Measurements from ENCODE around the gene SOX13. TPM values are rescaled to one million over a fixed set of nuclear protein-coding genes. Genes with fewer than 3 reads are reported as not detected.

SOX13 gene
- total RNA-seq, 1 experiment from 2014 or later: 35.6 TPM

GRCh38 chr1:204127597-204128242 lies 54.8 kb downstream of the SOX13 start (continued):
- TF ChIP-seq SIN3A (IDR thresholded peaks at IDR 0.05; ENCODE audit: low read depth): no peak
- peak; percentile 99 for TF ChIP-seq RAD21 (IDR thresholded peaks at IDR 0.05; ENCODE audit: low read depth)
- TF ChIP-seq YY1 (IDR thresholded peaks at IDR 0.05; ENCODE audit: extremely low read depth, insufficient replicate concordance, low read depth, low read length): no peak
- TF ChIP-seq POLR2A (IDR thresholded peaks at IDR 0.05; ENCODE audit: borderline replicate concordance, extremely low read depth, insufficient read depth, insufficient read length): no peak
- TF ChIP-seq, protein P1, sequence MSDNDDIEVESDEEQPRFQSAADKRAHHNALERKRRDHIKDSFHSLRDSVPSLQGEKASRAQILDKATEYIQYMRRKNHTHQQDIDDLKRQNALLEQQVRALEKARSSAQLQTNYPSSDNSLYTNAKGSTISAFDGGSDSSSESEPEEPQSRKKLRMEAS (IDR thresholded peaks at IDR 0.05): no peak

- H2AFZ ChIP-seq (ENCODE audit: low read depth, low read length, poor library complexity, severe bottlenecking): no peak overlapping the region
- H3K4me2 ChIP-seq (ENCODE audit: low read length): peak overlapping the region; percentile 63
- POLR2A ChIA-PET: interaction anchor here (1.3 to 2.4 kb wide), 4 partner anchors 9 to 268 kb away, joined by 4 to 14 read pairs (median 7); partner anchors contain the start of gene SNRPE
- H3K27me3 ChIP-seq (ENCODE audit: insufficient read depth, low read length): no peaks in the 10 kb centered on the region
- RAD21 ChIA-PET (ENCODE audit: low non-redundant PET in 1 of 2, low total read pairs in 2 of 2, uncharacterized antibody in 2 of 2, unreplicated experiment in 2 of 2): interaction anchor here (1.0 to 1.8 kb wide), 4 partner anchors 48 to 258 kb away, joined by 3 to 14 read pairs (median 8); no protein-coding TSS in a partner anchor
- no peak for TF ChIP-seq EZH2 (IDR thresholded peaks at IDR 0.05)
- TF ChIP-seq, protein P2, sequence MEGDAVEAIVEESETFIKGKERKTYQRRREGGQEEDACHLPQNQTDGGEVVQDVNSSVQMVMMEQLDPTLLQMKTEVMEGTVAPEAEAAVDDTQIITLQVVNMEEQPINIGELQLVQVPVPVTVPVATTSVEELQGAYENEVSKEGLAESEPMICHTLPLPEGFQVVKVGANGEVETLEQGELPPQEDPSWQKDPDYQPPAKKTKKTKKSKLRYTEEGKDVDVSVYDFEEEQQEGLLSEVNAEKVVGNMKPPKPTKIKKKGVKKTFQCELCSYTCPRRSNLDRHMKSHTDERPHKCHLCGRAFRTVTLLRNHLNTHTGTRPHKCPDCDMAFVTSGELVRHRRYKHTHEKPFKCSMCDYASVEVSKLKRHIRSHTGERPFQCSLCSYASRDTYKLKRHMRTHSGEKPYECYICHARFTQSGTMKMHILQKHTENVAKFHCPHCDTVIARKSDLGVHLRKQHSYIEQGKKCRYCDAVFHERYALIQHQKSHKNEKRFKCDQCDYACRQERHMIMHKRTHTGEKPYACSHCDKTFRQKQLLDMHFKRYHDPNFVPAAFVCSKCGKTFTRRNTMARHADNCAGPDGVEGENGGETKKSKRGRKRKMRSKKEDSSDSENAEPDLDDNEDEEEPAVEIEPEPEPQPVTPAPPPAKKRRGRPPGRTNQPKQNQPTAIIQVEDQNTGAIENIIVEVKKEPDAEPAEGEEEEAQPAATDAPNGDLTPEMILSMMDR (IDR thresholded peaks at IDR 0.05 in 2 of 3, conservative IDR thresholded peaks at IDR 0.05 in 1 of 3; ENCODE audit: borderline replicate concordance in 1 of 3, insufficient read depth in 1 of 3, low read depth in 2 of 3, low read length in 2 of 3): no peak
- no peak for TF ChIP-seq TCF7L2 (IDR thresholded peaks at IDR 0.05; ENCODE audit: borderline replicate concordance, extremely low read depth, insufficient read depth, insufficient read length)
- TF ChIP-seq ZFX (IDR thresholded peaks at IDR 0.05): no peak
- TF ChIP-seq FOSL1 (IDR thresholded peaks at IDR 0.05; ENCODE audit: low read depth): no peak
- no peak for TF ChIP-seq REST (IDR thresholded peaks at IDR 0.05; ENCODE audit: low read depth)
- TF ChIP-seq RAD21 (IDR thresholded peaks at IDR 0.05; ENCODE audit: low read depth): no peak
- no peak for TF ChIP-seq SP1 (IDR thresholded peaks at IDR 0.05; ENCODE audit: low read depth)
- no peak for TF ChIP-seq ATF3 (IDR thresholded peaks at IDR 0.05)
- no peak for TF ChIP-seq YY1 (IDR thresholded peaks at IDR 0.05; ENCODE audit: extremely low read depth, insufficient replicate concordance, low read depth, low read length)
- no peaks in the 10 kb centered on the region for H3K79me2 ChIP-seq (ENCODE audit: insufficient read depth, low read length)
- BruUV-seq (replicated peaks): no TSS peak
- no peaks in the 10 kb centered on the region for H3K36me3 ChIP-seq (ENCODE audit: control insufficient read depth in 1 of 2, insufficient read depth in 2 of 2, low read length in 2 of 2)
- peaks cover 21 to 45% of the 10 kb centered on the region in 2 experiments for H3K4me1 ChIP-seq (ENCODE audit: control insufficient read depth in 1 of 2, insufficient read depth in 2 of 2, low read length in 2 of 2)
- H3K27ac ChIP-seq (ENCODE audit: low read depth, low read length): no peak overlapping the region
- no peak overlapping the region for H3K9ac ChIP-seq (ENCODE audit: low read length)
- CTCF ChIA-PET: interaction anchor here (0.8 to 7.6 kb wide), 28 partner anchors 9 to 275 kb away, joined by 3 to 246 read pairs (median 6); partner anchors contain the start of genes ETNK2, GOLT1A, SNRPE and SOX13
- no peaks in the 10 kb centered on the region for H4K20me1 ChIP-seq (ENCODE audit: insufficient read depth)
- ATAC-seq: peak; percentile 9; the same call in 1 of the 2 replicates
- no peaks in the 10 kb centered on the region for H3K9me2 ChIP-seq (ENCODE audit: insufficient read depth)
- H3K4me3 ChIP-seq (replicated peaks in 1 of 2; ENCODE audit: low read depth in 1 of 2, low read length in 2 of 2): no peak overlapping the region
- no peak for DNase-seq (ENCODE audit: low read depth, low spot score)
- intact Hi-C loops (cut with micrococcal nuclease): no loop called here
- H3K9me3 ChIP-seq (ENCODE audit: control insufficient read depth in 1 of 2, insufficient read depth in 1 of 2, low read depth in 1 of 2, low read length in 2 of 2): no peaks in the 10 kb centered on the region
These were observed 55.6 kb downstream of the SOX13 start for GRCh38 chr1:204128464-204128963.
